ENCODE data around the gene XPO5.
A peak's percentile ranks its signal among the peaks of the same experiment; 100 is the strongest.
"Not testable (repeated sequence)": the region's sequence is repeated elsewhere in the genome, so short reads cannot be mapped to it uniquely, and the experiment has no call there.

XPO5 gene

GRCh38 chr6:43575772-43576551 lies at the start of gene XPO5, which contains the start of gene POLH:
XPO5 (minus strand) TSS chr6:43576038; CDS start chr6:43575864, 174 bp downstream.
POLH (plus strand) TSS chr6:43576185; CDS start chr6:43582320, 6,135 bp downstream.
- peak in 55 of 56 donors; percentile 40 to 92 (median 79) for DNase-seq

GRCh38 chr6:43625393-43625992 lies 49.7 kb upstream of the XPO5 start:
- DNase-seq: no peak

- no peak for DNase-seq
These were observed 49.0 kb upstream of the XPO5 start for GRCh38 chr6:43624786-43625288.

DNA sequence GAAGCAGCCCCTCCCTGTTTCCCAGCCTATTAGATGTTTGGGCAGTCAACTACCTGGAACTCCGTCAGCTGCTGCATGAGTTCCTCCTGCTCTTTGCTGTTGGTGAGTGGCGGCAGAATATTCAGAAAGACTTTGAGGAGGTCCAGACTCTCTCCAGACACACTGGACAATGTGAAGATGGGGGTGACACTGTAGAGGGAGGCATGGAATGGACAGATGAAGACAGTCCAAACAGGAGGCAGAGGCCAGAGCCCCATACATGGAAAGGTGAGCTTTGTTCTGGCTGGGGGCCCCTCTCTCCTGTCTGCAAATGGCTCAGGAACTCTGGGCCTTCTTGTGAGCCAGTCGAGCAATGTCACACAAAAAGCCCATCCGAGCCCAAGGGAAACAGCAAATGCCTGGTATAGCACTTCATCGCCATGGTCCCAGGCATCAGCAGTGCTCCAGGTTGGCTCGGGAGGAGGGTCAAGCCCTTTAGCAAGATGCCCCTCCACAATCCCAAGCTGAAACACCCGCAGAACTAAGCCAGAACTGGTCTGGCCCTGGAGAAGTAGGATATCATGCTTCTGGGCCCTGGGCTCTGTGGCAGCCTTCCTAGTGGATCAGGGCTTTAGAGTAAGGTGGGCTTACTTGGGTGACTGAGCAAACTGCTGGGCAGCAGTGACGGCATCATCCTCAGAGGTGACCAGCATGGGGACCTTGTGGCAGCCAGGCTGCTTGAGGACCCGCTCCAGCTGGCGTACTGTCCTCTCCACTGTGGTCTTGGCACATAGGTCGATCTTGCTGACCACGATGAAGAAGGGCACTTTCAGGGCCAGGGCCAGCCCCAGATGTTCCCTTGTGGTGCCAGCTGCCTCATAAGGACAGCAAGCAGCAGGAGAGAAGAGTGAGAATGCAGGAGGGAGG lies 48.3 kb upstream of the XPO5 start:
- DNase-seq: no peak

DNA sequence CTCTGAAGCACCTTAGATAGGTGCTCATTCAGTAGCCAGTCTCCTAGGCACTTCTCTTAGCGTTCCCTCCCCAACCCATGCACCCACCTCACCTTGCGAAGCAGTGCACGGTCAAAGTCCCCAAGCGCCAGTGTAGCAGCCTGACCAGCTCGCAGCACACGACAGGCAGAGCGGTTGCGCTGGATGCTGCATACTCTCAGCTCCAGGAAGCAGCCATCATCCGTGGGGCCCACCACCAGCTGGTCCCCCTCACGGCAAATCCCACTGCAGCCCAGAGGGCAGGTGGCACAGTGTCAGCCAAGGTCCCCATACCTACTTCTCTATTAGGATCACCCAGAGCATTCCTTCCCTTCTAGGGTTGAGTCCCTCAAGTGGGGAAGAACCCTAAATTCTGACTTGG lies 46.7 kb upstream of the XPO5 start:
- DNase-seq: no peak

GRCh38 chr6:43621836-43622180 lies 46.0 kb upstream of the XPO5 start:
- DNase-seq: no peak

GRCh38 chr6:43621078-43621835 lies 45.4 kb upstream of the XPO5 start:
- DNase-seq: peak in 1 of 56 donors; percentile 4

- DNase-seq: no peak
These were observed 41.1 kb upstream of the XPO5 start for GRCh38 chr6:43616725-43617472.

GRCh38 chr6:43614396-43614730 lies 38.5 kb upstream of the XPO5 start:
- no peak for DNase-seq

DNA sequence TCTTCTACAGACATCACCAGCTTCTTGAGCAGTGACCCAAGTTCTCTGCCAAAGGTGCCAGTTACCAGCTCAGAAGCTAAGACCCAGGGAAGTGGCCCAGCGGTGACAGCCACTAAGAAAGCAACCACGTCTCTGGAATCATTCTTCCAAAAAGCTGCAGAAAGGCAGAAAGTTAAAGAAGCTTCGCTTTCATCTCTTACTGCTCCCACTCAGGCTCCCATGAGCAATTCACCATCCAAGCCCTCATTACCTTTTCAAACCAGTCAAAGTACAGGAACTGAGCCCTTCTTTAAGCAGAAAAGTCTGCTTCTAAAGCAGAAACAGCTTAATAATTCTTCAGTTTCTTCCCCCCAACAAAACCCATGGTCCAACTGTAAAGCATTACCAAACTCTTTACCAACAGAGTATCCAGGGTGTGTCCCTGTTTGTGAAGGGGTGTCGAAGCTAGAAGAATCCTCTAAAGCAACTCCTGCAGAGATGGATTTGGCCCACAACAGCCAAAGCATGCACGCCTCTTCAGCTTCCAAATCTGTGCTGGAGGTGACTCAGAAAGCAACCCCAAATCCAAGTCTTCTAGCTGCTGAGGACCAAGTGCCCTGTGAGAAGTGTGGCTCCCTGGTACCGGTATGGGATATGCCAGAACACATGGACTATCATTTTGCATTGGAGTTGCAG lies 38.0 kb upstream of the XPO5 start:
- DNase-seq: peak in 7 of 56 donors; percentile 4 to 19 (median 11)

- DNase-seq: no peak
These were observed 34.6 kb upstream of the XPO5 start for GRCh38 chr6:43610431-43610830.

GRCh38 chr6:43609402-43609801 lies 33.6 kb upstream of the XPO5 start:
- DNase-seq: no peak

- no peak for DNase-seq
These were observed 33.0 kb upstream of the XPO5 start for GRCh38 chr6:43608807-43609206.

DNA sequence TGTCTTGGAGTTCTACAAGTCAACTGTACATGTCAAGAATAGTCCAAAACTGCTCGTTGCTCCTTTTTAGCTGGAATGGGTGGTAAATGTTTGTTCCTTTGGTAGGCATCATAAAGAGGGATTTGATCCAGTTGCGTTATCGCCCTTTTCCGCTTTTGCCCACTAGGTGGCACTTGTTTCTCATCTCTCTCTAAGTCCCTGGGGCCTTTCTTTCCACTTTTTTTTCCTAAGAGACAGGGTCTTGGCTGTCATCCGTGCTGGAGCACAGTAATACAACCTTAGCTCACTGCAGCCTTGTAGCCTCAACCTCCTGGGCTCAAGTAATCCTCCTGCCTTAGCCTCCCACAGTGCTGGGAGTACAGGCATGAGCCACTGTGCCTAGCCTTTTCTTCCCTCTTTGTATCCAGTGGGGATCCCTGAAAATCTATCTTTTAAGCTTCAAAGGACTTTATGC lies 32.5 kb upstream of the XPO5 start:
- DNase-seq: peak in 37 of 56 donors; percentile 3 to 82 (median 32)

GRCh38 chr6:43606019-43606418 lies 30.2 kb upstream of the XPO5 start:
- DNase-seq: no peak

DNA sequence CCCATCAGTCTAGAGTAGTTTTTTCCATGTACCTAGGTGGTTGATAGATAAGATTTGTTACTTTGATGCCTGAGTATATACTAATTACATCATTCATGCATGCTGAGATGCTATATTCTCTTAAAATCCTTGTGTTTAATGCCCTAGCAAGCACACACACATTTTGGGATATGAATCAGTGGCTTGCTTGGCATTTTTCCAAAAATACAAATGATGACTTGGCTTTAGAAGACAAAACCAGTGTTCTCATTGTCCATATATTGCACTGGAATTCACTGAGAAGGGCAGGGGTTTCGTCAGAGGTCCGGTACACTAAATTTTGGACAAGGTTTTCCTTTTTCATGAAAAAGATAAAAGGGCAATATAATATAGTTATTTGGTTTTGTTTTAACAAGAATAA lies 28.3 kb upstream of the XPO5 start:
- no peak for DNase-seq

DNA sequence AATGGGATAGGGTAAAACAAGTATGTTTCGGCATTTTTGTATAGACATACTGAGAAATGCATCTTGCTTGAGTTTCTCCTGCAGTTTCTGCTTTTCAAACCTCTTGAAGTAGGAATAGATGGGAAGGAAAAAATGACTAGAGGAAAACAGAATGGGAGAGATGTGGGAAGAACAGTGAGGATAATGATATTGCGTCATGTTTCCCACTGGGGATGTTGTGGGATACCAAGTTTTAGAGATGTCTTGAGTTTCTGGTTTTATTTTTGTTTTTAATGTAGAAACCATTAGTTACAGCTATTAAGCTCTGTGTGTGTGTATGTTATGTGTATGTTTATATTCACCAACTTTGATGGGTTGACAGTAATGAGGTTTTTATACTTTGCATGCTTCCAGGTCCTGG lies 24.8 kb upstream of the XPO5 start:
- DNase-seq: no peak

GRCh38 chr6:43593938-43594337 lies 18.1 kb upstream of the XPO5 start:
- DNase-seq: no peak

- DNase-seq: not testable (repeated sequence)
These were observed 13.7 kb upstream of the XPO5 start for GRCh38 chr6:43589564-43589963.

GRCh38 chr6:43588194-43588593 lies 12.4 kb upstream of the XPO5 start:
- no peak for DNase-seq

Data from nucleus accumbens (tissue), 56 donors.